Uterine smooth muscle cell (primary cell): Measurements from ENCODE around the gene RBM14. TPM values are rescaled to one million over a fixed set of nuclear protein-coding genes. Genes with fewer than 3 reads are reported as not detected.

ENCODE experiments used
- total RNA-seq: library from RNA; depleted of rRNA; stranded (reverse); fragments of >200 nt; gene quantifications from 2 replicates; pipeline ENCODE4 v1.2.3, GENCODE V29; 2014

Gene RBM14, protein sequence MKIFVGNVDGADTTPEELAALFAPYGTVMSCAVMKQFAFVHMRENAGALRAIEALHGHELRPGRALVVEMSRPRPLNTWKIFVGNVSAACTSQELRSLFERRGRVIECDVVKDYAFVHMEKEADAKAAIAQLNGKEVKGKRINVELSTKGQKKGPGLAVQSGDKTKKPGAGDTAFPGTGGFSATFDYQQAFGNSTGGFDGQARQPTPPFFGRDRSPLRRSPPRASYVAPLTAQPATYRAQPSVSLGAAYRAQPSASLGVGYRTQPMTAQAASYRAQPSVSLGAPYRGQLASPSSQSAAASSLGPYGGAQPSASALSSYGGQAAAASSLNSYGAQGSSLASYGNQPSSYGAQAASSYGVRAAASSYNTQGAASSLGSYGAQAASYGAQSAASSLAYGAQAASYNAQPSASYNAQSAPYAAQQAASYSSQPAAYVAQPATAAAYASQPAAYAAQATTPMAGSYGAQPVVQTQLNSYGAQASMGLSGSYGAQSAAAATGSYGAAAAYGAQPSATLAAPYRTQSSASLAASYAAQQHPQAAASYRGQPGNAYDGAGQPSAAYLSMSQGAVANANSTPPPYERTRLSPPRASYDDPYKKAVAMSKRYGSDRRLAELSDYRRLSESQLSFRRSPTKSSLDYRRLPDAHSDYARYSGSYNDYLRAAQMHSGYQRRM
- total RNA-seq, result 37.2 and 37.4 TPM in 2 replicates

DNA sequence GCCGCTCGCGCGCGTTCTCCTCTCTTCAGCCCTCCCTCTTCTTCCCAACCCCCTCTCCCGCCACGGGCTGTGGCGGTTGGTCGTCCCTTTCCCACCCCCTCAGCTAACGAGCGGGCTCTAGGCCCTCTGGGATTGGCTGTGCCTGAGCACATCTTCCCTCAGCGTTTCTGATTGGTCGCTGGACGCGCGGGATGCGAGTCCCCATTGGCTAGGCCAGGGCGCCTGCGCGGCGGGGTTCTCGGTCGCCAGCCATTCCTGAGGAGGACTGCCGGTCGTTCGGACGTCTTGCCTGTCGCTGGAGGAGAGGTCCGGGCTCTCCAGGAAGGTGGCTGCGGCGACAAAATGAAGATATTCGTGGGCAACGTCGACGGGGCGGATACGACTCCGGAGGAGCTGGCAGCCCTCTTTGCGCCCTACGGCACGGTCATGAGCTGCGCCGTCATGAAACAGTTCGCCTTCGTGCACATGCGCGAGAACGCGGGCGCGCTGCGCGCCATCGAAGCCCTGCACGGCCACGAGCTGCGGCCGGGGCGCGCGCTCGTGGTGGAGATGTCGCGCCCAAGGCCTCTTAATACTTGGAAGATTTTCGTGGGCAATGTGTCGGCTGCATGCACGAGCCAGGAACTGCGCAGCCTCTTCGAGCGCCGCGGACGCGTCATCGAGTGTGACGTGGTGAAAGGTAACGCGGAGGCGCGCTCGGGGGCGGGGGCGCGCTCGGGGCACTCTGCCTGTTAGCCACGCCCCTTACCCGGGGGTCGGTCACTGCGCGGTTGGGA, at the start of gene RBM14:
Gene RBM14 (plus strand): TSS at position 252 of the 776 bp plus-strand sequence. CDS start 91 bp downstream, at position 343.

DNA sequence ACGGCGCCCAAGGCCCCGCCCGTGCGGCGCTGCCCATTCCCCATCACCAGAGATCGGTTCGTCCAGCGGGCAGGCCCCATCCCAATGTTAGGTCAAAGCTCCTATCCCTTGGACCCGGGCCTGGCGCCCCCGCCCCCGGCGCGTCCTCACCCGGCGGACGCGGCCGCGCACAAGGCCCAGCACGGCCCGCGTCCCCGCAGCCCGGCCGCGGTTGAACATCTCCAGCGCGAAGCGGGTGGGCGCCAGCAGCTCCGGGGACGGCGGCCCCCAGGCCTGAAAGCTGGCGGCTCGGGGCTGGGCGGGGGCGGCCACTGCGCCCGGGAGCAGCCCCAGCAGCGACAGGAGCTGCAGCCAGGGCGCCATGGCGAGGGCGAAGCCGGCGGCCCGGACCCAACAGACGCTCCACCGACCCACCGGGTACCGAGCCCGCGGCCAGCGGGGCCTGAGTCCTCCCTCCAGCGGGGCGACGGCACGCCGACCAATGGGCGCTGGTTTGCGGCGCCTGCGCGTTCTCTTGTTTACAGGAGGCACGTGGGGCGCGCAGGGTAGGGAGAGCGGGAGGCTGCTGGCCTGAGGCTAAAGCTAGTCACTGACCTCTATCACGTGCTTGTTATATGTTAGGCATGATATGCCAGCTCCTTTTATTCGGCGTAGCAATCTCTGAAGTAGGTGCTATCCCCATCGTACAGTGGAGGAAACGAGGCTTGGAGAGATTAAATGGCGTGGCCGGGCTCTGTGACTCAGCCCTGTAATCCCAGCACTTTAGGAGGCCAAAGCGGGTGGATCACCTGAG, 48.1 kb upstream of the RBM14 start, which contains the start of gene CTSF:
Gene CTSF (minus strand): TSS at position 483 of the 793 bp plus-strand sequence. CDS start 120 bp downstream, at position 363.

DNA sequence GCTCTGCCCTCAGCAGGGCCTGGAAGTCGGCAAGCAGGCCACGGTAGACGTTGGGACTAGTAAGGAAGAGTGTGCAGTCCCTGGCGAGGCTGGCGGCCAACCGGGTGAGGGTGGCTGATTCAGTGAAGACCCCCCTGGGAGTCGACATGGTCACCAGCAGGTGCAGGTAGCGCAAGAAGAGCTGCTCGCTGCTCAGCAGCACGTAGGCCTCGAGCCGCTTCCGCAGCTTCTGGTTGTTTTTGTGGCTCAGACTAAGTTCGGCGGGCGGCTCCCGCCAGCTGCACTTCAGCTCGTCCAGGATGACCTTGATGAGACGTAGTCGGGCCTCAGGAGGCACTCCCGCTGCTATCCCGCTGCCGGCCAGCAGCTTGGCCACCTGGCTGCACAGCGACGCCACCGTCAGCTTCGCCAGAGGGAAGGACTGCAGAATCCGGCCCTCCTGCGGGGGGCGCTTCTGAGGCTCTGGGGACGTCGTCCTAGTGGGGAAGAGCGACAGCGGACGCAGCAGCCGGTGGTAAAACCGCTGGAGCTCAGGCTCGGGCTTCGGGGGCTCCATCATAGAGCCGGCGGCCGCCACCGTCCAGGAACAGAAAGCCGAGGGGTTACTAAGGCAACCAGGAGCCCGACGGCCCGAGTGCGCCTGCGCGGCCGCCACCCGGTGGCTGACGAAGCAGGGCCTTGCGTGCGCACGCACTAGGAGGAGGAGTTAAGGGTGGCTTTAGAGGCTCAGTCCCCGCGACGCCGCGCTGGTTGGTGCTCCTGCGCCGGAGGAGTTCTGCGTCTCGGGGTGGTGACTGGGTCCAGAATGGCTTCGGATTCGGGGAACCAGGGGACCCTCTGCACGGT, 23.8 kb upstream of the RBM14 start, which contains the start of the genes CCDC87 and CCS:
Gene CCDC87 (minus strand): TSS at position 607 of the 846 bp plus-strand sequence. CDS start 48 bp downstream, at position 559.
Gene CCS (plus strand): TSS at position 729 of the 846 bp plus-strand sequence. CDS start 77 bp downstream, at position 806.

DNA sequence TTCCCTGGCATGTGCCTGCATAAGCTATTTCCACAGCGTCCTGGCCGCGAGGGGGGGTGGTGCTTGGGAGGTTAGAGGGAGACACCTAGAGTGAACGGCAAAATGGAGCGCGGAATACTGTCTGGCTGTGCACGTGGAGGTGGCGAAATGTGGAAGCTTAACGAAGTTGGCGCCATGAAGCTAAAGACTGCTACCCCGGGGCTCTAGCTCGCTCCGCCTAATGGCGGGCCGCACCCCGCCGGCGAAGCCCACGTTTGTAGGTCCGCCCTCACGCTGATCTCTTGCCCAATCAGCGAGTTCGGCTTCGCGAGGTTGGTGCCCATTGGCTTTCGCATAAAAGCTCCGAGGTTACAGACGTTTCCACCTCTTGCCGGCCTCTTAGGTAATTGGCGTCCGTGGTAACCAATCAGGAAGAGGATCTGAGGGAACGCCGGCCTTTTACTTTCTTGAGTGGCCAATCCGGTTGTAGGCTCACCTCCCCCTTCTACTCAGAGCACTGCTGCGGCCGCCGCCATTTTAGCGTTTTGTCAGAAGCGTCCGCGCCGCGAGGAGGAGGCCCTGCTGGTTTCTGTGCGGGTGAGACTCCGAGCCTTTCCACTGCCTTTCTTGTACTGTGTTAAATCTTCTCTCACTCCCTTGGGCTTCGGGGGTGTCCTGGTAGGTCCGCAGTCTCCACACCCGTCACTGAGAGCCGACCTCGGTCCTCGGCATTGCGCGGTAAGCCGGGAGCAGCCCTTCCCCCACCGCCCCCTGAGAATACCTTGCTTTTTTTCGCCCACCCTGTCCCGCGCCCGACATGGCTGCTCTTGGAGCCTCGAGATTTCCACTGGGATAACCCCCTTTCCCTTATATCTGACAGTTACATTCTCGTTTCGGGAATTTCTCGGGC, 22.0 kb downstream of the RBM14 start, which contains the start of gene RBM4:
Gene RBM4 (plus strand): TSS at position 527 of the 889 bp plus-strand sequence. CDS start 1,009 bp downstream, outside the sequence.

Other genes starting within 250 kb of the RBM14 start
- gene SLC29A2, start 244.9 kb upstream of the RBM14 start, total RNA-seq, result 0.11 and 0.37 TPM in 2 replicates
- gene NPAS4, start 195.6 kb upstream of the RBM14 start, total RNA-seq, result not detected in 2 replicates
- 49.9 and 55.0 TPM in 2 replicates for gene MRPL11, start 177.8 kb upstream of the RBM14 start, total RNA-seq
- 14.7 and 19.4 TPM in 2 replicates for gene PELI3, start 149.7 kb upstream of the RBM14 start, total RNA-seq
- gene DPP3, start 136.2 kb upstream of the RBM14 start, total RNA-seq, result 50.4 and 56.9 TPM in 2 replicates
- gene BBS1, start 106.0 kb upstream of the RBM14 start, total RNA-seq, result 29.2 and 32.6 TPM in 2 replicates
- gene ZDHHC24, start 70.6 kb upstream of the RBM14 start, total RNA-seq, result 11.4 and 15.9 TPM in 2 replicates
- gene ACTN3, start 69.7 kb upstream of the RBM14 start, total RNA-seq, result under 0.01 TPM in 1 of 2 replicates, not detected in the other
- 5.9 and 20.6 TPM in 2 replicates for gene CTSF, start 48.0 kb upstream of the RBM14 start, total RNA-seq
- 0.11 and 0.25 TPM in 2 replicates for gene CCDC87, start 23.6 kb upstream of the RBM14 start, total RNA-seq
- 40.1 and 43.2 TPM in 2 replicates for gene CCS, start 23.4 kb upstream of the RBM14 start, total RNA-seq
- 73.6 and 83.8 TPM in 2 replicates for gene RBM4, start 22.1 kb downstream of the RBM14 start, total RNA-seq
- gene RBM4B, start 61.3 kb downstream of the RBM14 start, total RNA-seq, result 21.4 and 22.9 TPM in 2 replicates
- gene SPTBN2, start 112.6 kb downstream of the RBM14 start, total RNA-seq, result 4.4 and 5.6 TPM in 2 replicates
- gene RCE1, start 226.8 kb downstream of the RBM14 start, total RNA-seq, result 14.9 and 17.2 TPM in 2 replicates
- gene LRFN4, start 240.4 kb downstream of the RBM14 start, total RNA-seq, result 23.6 TPM in 2 replicates